ENCODE data around the gene CNDP2. TPM values are rescaled to one million over a fixed set of nuclear protein-coding genes. Genes with fewer than 3 reads are reported as not detected.

The CNDP2 gene
- total and polyA plus RNA-seq, 2 of the 13 experiments (the other 11 are each of a cell fraction or from before 2014, with no cell fraction given): 64.7 to 80.8 TPM

DNA sequence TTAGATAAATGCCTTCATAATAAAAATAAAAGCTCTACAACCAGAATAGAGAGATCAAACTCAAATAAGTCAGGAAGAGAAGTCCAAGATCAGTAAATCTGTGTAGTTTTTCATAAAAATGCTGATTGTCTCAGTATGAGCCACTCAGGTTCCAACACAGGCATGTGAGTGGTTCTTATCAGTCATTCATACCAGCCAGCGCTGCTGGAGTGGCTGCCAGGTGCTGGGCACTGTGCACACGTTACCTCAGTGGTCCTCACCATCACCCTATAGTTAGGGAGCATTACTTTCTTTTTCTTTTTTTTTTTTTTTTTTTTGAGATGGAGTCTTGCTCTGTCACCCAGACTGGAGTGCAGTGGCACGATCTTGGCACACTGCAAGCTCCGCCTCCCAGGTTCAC, 61.9 kb downstream of the CNDP2 start:
- no peaks in the 10 kb centered on the region for H4K20me1 ChIP-seq (ENCODE audit: insufficient read depth, low read length)
- DNase-seq (ENCODE audit: low spot score) (no peak), FAIRE-seq (no peak), ATAC-seq (no peak)
- no peak overlapping the region for H2AFZ ChIP-seq (ENCODE audit: low read length)
- H3K27me3 ChIP-seq (ENCODE audit: control insufficient read depth in 1 of 2, insufficient read depth in 2 of 2, low read length in 2 of 2): peaks cover 2 to 18% of the 10 kb centered on the region in 2 experiments; a peak in 4 of 5 replicates
- H3K4me1 ChIP-seq (ENCODE audit: insufficient read depth, low read length): no peaks in the 10 kb centered on the region
- ChIA-PET CTCF (ENCODE audit: low intra/inter-chr PET ratio, low total read pairs) (no interaction called here), POLR2A (no interaction called here)
- no peak overlapping the region for H3K4me2 ChIP-seq (ENCODE audit: low read depth, low read length)
- H3K79me2 ChIP-seq (ENCODE audit: insufficient read depth, low read length): no peaks in the 10 kb centered on the region
- 63% methylated on average over 4 of the region's 4 CpGs for WGBS (ENCODE audit: low lambda C conversion rate)
- in situ Hi-C loops (cut with HindIII; ENCODE audit: extremely low pct_ligation_motif_present, low pct_unique_long_range_greater_than_20kb): loop anchor here (10.0 kb wide), 1 partner anchor 363 kb away; no protein-coding TSS in a partner anchor
- H3K9me3 ChIP-seq (ENCODE audit: low read length): no peaks in the 10 kb centered on the region
- H3K36me3 ChIP-seq (replicated peaks in 1 of 2; ENCODE audit: control insufficient read depth in 1 of 2, insufficient read depth in 2 of 2, low read length in 2 of 2): no peaks in the 10 kb centered on the region
- intact Hi-C loops (cut with micrococcal nuclease; ENCODE audit: unreplicated experiment): no loop called here
- no TSS peak for BruUV-seq (replicated peaks)
- H3K4me3 ChIP-seq (replicated peaks in 1 of 3; ENCODE audit: insufficient read depth in 1 of 3, low read depth in 2 of 3, low read length in 3 of 3): no peak overlapping the region
- H3K9ac ChIP-seq (ENCODE audit: insufficient read depth, low read depth, low read length): no peak overlapping the region
- no peak overlapping the region for H3K27ac ChIP-seq (ENCODE audit: extremely low read length, insufficient read depth, low read length)
- TF ChIP-seq SCMH1 (CRISPR knock-in tag; IDR thresholded peaks at IDR 0.05; ENCODE audit: borderline replicate concordance) (no peak), ZFY (CRISPR knock-in tag; IDR thresholded peaks at IDR 0.05) (no peak), CBFB (CRISPR knock-in tag; IDR thresholded peaks at IDR 0.05) (no peak), ZKSCAN1 (IDR thresholded peaks at IDR 0.05; ENCODE audit: low read length) (no peak), TERF1 (CRISPR knock-in tag; IDR thresholded peaks at IDR 0.05) (no peak), ZNF543 (CRISPR knock-in tag; IDR thresholded peaks at IDR 0.05) (no peak), ZNF678 (CRISPR knock-in tag; IDR thresholded peaks at IDR 0.05) (no peak), MED8 (CRISPR knock-in tag; IDR thresholded peaks at IDR 0.05; ENCODE audit: insufficient replicate concordance) (no peak), SSRP1 (CRISPR knock-in tag; IDR thresholded peaks at IDR 0.05) (no peak), NR1H2 (CRISPR knock-in tag; IDR thresholded peaks at IDR 0.05; ENCODE audit: borderline replicate concordance, low read depth) (no peak), ZUFSP (CRISPR knock-in tag; IDR thresholded peaks at IDR 0.05; ENCODE audit: borderline replicate concordance) (no peak), ETS1 (CRISPR knock-in tag; IDR thresholded peaks at IDR 0.05) (no peak)
- TF ChIP-seq, protein P1, sequence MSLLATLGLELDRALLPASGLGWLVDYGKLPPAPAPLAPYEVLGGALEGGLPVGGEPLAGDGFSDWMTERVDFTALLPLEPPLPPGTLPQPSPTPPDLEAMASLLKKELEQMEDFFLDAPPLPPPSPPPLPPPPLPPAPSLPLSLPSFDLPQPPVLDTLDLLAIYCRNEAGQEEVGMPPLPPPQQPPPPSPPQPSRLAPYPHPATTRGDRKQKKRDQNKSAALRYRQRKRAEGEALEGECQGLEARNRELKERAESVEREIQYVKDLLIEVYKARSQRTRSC (CRISPR knock-in tag; IDR thresholded peaks at IDR 0.05; ENCODE audit: low read depth): no peak
- TF ChIP-seq, protein P2, sequence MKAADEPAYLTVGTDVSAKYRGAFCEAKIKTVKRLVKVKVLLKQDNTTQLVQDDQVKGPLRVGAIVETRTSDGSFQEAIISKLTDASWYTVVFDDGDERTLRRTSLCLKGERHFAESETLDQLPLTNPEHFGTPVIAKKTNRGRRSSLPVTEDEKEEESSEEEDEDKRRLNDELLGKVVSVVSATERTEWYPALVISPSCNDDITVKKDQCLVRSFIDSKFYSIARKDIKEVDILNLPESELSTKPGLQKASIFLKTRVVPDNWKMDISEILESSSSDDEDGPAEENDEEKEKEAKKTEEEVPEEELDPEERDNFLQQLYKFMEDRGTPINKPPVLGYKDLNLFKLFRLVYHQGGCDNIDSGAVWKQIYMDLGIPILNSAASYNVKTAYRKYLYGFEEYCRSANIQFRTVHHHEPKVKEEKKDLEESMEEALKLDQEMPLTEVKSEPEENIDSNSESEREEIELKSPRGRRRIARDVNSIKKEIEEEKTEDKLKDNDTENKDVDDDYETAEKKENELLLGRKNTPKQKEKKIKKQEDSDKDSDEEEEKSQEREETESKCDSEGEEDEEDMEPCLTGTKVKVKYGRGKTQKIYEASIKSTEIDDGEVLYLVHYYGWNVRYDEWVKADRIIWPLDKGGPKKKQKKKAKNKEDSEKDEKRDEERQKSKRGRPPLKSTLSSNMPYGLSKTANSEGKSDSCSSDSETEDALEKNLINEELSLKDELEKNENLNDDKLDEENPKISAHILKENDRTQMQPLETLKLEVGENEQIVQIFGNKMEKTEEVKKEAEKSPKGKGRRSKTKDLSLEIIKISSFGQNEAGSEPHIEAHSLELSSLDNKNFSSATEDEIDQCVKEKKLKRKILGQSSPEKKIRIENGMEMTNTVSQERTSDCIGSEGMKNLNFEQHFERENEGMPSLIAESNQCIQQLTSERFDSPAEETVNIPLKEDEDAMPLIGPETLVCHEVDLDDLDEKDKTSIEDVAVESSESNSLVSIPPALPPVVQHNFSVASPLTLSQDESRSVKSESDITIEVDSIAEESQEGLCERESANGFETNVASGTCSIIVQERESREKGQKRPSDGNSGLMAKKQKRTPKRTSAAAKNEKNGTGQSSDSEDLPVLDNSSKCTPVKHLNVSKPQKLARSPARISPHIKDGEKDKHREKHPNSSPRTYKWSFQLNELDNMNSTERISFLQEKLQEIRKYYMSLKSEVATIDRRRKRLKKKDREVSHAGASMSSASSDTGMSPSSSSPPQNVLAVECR (CRISPR knock-in tag; IDR thresholded peaks at IDR 0.05; ENCODE audit: borderline replicate concordance): no peak
- TF ChIP-seq, protein P3, sequence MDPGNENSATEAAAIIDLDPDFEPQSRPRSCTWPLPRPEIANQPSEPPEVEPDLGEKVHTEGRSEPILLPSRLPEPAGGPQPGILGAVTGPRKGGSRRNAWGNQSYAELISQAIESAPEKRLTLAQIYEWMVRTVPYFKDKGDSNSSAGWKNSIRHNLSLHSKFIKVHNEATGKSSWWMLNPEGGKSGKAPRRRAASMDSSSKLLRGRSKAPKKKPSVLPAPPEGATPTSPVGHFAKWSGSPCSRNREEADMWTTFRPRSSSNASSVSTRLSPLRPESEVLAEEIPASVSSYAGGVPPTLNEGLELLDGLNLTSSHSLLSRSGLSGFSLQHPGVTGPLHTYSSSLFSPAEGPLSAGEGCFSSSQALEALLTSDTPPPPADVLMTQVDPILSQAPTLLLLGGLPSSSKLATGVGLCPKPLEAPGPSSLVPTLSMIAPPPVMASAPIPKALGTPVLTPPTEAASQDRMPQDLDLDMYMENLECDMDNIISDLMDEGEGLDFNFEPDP (CRISPR knock-in tag; conservative IDR thresholded peaks at IDR 0.05): no peak

Measured in HepG2 (cell line).